Middle frontal gyrus (tissue), 1 donor: ENCODE measurements around the gene POM121C.
"Not testable (repeated sequence)": the region's sequence is repeated elsewhere in the genome, so short reads cannot be mapped to it uniquely, and the experiment has no call there.

ENCODE experiments used
- DNase-seq: peaks from one replicate; pipeline ENCODE4 v3.0.0-alpha.2; 2015; ENCODE audit warnings: low spot score; ENCODE audit errors: extremely low spot score

The POM121C gene

DNA sequence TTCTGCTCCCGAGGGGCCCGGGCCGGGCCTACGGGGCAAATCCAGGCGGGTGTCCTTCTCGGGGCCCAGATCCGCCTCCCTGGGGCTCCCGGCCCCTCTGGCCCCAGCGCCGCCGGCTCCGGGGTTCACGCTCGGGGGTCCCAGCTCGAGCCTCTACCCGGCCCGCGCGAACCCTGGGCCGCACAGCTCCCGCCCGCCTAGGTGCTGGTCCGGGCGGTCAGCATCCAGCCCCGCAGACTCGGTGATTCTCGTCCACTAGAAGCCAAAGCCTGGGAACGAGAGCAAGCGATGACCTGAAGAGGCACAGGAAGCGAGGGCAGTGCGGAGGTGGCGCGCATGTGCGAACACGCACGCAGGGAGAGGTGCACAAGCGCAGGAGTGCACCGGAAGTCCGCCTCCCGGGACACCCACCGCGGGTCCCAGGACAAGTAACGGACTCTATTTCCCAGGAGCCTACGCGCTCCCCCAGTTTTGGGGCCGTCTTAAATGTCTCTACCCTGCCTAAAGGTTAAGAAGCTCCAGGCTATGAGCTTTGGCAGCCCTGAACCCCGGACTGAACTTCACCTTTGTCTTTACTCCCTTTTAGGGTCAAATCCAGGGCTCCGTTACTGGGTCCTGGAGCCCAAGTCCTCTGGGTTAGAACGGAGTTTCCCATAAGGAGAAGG, at the start of gene POM121C:
Gene POM121C (minus strand): TSS at position 321 of the 665 bp plus-strand sequence. CDS start 44,803 bp downstream, outside the sequence.
- peak; percentile 69 for DNase-seq

- DNase-seq: no peak
Measured at GRCh38 chr7:75534727-75535307, 48.7 kb upstream of the POM121C start.

DNA sequence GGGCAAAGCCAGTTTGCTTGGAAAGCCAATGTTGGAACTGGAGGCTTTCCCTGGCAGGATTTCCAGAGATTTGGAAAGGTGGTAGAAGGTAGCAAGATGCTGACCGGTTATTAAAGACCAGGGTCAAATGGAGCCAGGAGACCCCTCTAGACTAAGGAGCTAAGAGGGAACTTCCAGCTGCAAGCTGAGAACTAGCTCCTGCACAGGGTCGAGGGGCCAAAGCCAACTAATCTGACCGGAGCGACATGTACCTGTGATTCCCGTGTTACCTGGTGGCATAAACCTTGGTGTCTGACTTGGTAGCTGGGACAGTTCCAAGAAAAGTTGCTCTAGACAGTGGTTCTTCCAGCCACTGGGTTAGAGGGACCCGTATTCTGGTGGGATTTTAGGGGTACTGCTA, 47.8 kb upstream of the POM121C start:
- no peak for DNase-seq

DNA sequence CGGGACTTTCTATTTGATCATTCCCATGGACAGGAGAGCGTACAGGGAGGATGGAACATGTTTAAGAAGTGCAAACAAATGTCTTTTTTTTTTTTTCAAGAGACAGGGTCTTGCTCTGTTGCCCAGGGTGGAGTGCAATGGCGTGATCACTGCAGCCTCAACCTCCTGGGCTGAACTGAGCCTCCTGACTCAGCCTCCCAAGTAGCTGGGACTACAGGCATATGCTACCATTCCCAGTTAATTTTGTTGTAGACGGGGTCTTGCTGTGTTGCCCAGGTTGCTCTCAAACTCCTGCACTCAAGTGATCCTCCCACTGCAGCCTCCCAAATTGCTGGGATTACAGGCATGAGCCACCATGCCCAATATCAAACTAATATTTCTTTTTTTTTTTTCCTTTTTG, 46.5 kb upstream of the POM121C start:
- DNase-seq: no peak

DNA sequence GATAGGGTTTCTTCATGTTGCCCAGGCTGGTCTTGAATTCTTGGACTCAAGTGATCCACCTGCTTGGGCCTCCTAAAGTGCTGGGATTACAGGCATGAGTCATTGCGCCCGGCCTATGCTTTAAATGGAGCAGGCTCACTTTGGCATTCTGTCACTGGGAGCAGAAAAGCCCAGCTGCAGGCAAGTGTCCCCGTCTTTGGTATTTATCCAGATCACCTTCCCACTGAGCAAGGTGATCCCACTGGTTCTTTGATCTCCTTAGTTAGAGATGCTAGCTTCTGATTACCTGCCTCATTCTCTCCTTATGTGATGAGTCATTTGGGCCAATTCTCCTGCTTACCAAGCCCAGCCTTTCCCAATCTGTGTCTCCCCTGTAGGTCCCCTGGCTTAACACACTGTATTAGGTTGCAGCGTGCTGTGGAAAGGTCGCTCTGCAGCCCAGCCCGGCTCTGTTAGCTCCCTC, 45.3 kb upstream of the POM121C start:
- no peak for DNase-seq

DNA sequence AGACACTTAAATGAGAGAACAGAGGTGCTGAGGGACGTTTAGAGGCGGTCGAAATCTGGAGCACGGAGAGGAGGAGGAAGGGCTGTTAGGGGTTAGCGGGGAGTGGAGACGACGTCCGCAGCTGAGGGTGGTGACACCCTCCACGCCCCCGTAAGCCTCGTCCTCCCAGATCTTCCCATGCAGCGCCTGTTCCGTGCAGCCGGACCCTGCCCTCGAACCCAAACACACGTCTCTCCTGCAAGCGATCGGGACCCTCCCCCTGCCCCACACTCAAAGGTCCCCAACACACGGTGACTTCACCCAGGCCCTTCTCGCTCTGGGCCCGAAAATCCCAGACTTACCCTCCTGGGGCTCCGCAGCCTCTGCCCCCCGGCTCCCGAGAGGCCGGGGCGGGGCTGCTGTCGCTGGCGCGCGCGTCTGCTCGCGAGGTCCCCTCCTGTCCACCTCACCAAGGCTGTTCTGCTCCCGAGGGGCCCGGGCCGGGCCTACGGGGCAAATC, 41.2 kb upstream of the POM121C start:
- not testable (repeated sequence) for DNase-seq

DNA sequence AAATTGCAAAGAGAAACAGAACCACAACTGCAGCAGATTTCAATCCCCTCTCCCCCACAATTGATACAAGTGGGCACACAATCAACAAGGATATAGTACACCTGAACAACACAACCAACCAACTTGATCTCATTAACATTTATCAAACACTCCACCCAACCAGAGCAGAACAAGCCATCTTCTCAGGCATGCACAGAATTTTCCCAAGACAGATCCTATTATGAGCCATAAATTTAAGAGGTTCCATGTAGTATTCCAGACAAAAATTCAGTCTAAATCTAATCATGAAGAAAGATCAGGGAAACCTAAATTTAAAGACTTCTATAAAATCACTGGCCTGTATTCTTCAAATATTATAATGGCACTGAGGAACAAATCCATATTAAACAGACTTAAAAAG, 35.6 kb upstream of the POM121C start:
- DNase-seq: not testable (repeated sequence)

DNA sequence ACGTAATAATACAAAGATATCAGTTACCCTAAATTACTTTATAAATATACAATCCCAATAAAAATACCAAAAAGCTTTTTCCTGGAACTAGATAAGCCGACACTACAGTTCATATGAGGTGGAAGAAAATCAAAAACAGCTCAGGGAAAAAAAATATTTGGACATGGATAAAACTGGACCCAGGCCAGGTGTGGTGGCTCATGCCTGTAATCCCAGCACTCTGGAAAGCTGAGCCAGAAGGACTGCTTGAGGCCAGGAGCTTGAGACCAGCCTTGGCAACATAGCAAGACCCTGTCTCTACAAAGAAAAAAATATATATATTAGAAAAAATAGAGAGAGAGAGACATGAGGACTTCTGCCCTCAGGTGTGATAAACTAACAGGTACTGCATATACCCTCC, 32.7 kb upstream of the POM121C start:
- not testable (repeated sequence) for DNase-seq

DNA sequence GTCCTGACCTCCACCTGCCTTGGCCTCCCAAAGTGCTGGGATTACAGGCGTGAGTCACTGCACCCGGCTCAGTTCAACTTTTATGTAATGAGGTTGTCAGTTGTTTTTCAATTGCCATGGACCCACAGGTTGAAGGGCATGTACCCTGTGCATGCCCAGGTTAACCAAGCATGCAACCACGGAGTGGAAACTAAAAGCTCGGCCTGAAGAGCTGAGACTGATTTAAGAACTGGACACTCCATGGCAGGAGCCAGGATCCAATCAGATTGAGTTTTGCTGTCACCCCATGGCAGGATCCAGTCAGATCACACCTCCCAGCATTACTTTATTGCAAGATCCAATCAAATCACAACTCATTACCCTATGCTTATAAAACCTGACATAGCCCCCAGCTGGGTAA, 22.9 kb upstream of the POM121C start:
- not testable (repeated sequence) for DNase-seq

DNA sequence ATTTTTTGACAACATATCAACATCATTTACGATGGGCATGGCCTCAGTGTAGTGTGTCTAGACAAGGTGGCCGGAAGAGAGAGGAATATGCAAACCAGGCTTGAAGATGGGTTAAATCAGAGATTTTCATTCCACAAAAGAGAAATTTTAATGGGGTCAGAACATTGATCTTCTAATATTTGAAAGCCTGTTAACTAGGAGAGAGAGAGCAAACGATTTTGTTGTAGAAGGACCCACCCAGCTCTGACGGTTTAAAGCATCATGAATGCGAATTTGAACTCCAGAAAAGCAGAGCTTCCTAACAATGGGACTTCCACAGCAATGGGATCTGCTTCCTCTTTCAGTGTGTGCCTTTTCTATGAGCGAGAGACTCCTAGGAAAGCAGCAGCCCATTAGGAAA, 5.9 kb upstream of the POM121C start, which contains the start of gene SPDYE5:
Gene SPDYE5 (plus strand): TSS at position 301 of the 400 bp plus-strand sequence. CDS start 1,728 bp downstream, outside the sequence.
- not testable (repeated sequence) for DNase-seq

DNA sequence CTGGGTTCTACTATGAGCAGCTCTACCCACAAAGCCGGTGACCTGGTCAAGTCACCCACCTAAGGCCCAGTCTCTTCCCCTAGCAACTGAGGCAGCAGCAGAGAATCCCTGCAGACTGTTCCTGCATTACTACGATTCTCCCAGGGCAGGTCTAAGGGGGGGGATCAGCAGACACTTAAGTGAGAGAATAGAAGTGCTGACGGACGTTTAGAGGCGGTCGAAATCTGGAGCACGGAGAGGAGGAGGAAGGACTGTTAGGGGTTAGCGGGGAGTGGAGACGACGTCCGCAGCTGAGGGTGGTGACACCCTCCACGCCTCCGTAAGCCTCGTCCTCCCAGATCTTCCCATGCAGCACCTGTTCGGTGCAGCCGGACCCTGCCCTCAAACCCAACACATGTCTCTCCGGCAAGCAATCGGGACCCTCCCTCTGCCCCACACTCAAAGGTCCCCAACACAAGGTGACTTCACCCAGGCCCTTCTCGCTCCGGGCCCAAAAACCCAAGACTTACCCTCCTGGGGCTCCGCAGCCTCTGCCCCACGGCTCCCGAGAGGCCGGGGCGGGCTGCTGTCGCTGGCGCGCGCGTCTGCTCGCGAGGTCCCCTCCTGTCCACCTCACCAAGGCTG, 632 bp downstream of the POM121C start:
- DNase-seq: not testable (repeated sequence)

GRCh38 chr7:75480313-75480712, 5.8 kb downstream of the POM121C start:
- DNase-seq: not testable (repeated sequence)

DNA sequence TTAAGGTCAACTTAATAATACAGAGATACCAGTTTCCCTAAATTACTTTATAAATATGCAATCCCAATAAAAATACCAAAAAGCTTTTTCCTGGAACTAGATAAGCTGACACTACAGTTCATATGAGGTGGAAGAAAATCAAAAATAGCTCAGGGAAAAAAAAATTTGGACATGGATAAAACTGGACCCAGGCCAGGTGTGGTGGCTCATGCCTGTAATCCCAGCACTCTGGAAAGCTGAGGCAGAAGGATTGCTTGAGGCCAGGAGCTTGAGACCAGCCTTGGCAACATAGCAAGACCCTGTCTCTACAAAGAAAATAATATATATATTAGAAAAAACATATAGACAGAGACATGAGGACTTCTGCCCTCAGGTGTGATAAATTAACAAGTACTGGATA, 8.6 kb downstream of the POM121C start:
- not testable (repeated sequence) for DNase-seq

DNA sequence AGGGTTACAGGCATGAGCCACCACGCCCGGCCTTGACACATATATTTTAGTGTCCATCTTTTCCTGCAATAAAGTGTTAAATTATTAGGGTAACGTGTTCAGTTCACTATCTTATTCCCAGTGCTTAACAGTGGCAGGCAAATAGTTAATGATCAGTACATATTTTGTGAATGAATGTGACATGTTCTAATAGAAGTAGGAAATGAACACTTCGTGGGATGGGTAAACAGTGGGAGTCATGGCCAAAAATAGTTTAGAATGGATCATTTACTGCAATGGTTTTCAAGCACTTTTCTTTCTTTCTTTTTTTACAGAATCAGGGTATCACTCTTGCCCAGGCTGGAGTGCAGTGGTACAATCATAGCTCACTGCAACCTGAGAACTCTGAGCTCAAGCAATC, 15.9 kb downstream of the POM121C start:
- not testable (repeated sequence) for DNase-seq

- DNase-seq: not testable (repeated sequence)
Measured at GRCh38 chr7:75460541-75460940, 25.6 kb downstream of the POM121C start.

DNA sequence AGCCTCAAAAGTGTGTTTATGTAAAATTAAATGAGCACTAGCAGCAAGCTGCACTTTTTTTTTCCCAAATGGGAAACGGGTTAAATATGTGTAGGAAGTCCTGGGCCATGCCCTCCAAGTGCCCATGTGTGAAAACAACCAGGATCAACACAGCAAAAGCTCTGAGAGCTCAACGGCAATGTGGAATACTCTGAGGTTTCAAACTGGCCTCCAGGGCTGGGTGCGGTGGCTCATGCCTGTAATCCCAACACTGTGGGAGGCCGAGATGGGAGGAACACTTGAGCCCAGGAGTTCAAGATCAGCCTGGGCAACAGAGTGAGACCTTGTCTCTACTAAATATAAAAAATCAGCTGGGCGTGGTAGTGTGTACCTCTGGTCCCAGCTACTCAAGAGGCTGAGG, 28.1 kb downstream of the POM121C start:
- not testable (repeated sequence) for DNase-seq

DNA sequence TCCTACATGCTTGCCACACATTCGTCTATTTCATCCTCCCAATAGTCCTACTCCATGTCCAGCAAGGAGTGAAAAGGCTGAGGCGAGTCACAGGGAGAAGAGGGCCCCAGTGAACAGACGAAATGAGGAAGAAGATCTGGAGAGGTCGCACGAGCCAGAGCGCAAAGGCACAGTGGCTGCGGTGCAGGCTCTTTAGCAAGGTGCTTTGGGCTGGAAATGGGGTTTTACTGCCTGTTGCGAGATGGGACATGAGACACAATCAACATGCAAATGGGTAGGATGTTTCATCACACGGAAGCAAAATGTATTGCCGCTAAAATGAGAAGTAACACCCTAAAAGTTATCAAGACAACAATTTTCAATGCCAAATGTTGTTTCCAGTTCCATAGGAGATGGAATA, 29.7 kb downstream of the POM121C start:
- DNase-seq: not testable (repeated sequence)

DNA sequence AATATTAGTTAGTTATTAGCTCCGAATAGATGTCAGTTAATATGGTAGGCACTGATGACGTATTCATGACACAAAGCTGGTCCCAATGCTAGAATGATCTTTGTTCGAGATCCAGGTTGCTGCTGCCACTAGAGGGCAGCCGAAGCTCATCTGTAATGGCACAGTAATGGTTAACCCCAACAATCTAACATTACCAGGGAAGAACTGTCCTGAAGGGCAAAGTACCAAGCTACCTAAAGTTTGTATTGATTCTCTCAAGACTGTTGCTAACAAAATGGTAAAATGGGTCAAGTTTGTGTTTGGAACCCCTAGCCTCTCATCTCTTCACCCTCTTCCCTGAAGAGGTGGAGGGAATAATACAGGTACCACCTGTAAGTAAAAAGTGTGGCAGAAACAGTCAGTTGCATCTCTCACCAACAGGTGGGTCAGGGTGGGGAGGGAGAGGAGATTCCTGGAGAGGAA, 33.6 kb downstream of the POM121C start:
- DNase-seq: not testable (repeated sequence)

DNA sequence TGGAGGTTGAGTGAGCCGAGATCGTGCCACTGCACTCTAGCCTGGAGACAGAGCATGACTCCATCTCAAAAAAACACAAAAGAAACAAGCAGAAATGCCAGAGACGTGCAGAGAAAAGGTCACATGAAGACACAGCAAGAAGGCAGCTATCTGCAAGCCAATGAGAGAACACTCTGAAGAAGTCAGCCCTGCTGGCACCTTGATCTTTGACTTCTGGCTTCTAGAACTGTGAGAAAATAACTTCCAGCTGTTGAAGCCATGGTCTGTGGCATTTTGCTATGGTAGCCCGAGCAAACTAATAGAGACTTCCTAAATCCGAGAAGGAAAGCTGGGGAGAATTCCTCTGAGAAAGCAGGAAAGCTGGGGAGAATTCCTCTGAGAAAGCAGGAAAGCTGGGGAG, 36.2 kb downstream of the POM121C start:
- DNase-seq: not testable (repeated sequence)

DNA sequence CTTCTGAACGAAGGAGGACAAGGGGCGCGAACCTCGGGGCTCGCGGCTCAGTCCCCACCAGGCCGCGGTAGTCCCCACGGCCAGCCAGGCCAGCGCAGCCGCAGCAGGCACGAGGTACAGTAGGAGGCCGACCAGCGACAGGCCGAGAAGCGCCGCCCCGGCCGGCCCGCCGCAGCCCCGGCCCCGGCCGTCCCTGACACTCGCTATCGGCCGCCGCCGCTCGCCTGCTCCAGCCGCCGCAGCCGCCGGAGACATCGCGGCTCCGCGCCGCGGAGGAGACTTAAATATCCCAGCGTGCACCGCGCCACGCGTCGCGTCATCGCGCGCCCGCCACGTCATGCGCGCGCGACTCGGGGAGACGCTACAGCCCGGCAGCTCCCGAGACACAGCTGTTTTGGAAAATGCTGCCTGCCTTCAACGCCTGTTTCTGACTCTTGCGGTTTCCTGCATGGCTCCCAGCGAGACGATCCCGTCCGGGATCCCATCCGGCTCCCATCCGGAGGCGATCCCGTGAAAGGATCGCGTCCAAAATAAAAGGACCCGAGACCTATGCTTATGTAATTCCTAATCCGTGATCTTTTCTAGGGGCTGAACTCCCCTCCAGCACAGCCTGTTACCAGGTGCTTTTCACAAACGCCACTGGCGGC, 43.5 kb downstream of the POM121C start:
- DNase-seq: not testable (repeated sequence)

GRCh38 chr7:75442101-75442464, 44.0 kb downstream of the POM121C start:
- not testable (repeated sequence) for DNase-seq
